Panc1 (cell line): Measurements from ENCODE around the gene PRDM10.

Source experiments
- POLR2AphosphoS5 ChIP-seq: IDR thresholded peaks from 2 replicates; pipeline ENCODE4 v1.6.1; 2012; ENCODE audit warnings: mild to moderate bottlenecking, low read depth, low read length, moderate library complexity
- SIN3A ChIP-seq: IDR thresholded peaks from 2 replicates; pipeline ENCODE4 v1.6.1; 2012; ENCODE audit warnings: low read depth, mild to moderate bottlenecking, low read length, moderate library complexity, borderline replicate concordance; ENCODE audit not compliant: insufficient read depth
- TCF7L2 ChIP-seq: IDR thresholded peaks from 2 replicates; pipeline ENCODE4 v1.6.1; 2011; ENCODE audit warnings: mild to moderate bottlenecking, low read depth, low read length, inconsistent platforms
- TF ChIP-seq, protein P1 (sequence below): fragments of 450-650 bp; IDR thresholded peaks from 2 replicates; pipeline ENCODE4 v1.5.1; 2017; ENCODE audit warnings: mild to moderate bottlenecking
- TF ChIP-seq, protein P2 (sequence below), 2 experiments: IDR thresholded peaks; 2 replicates each; pipeline ENCODE4 v1.6.1; 2011 to 2012; ENCODE audit warnings: low read depth in 2 of 2, control low read depth in 1 of 2, low read length in 1 of 2, mild to moderate bottlenecking in 1 of 2, moderate library complexity in 1 of 2; ENCODE audit not compliant: insufficient read depth in 1 of 2

DNA sequence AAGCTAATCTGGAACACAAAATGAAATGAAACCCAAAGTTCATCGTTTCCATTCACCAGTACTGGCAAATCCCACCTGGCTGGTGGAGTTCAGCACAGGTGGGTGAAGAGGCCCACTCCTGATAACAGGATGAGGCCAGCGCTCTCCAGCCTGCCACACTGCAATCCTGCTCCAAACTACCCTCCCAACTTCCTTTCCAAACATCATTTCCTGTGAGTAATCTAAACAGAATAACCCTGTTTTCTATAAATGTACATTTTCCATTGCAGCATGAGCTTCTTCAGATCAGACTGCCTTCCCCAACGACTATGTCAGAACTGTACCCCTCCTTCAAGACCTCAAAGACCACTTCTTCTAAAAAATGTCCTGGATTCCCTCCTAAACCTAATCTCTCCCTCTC is 91.3 kb downstream of the PRDM10 start:
- TF ChIP-seq, protein P1, sequence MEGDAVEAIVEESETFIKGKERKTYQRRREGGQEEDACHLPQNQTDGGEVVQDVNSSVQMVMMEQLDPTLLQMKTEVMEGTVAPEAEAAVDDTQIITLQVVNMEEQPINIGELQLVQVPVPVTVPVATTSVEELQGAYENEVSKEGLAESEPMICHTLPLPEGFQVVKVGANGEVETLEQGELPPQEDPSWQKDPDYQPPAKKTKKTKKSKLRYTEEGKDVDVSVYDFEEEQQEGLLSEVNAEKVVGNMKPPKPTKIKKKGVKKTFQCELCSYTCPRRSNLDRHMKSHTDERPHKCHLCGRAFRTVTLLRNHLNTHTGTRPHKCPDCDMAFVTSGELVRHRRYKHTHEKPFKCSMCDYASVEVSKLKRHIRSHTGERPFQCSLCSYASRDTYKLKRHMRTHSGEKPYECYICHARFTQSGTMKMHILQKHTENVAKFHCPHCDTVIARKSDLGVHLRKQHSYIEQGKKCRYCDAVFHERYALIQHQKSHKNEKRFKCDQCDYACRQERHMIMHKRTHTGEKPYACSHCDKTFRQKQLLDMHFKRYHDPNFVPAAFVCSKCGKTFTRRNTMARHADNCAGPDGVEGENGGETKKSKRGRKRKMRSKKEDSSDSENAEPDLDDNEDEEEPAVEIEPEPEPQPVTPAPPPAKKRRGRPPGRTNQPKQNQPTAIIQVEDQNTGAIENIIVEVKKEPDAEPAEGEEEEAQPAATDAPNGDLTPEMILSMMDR, result no peak
- TF ChIP-seq POLR2AphosphoS5 (no peak), TCF7L2 (no peak), SIN3A (no peak)
- TF ChIP-seq, protein P2, sequence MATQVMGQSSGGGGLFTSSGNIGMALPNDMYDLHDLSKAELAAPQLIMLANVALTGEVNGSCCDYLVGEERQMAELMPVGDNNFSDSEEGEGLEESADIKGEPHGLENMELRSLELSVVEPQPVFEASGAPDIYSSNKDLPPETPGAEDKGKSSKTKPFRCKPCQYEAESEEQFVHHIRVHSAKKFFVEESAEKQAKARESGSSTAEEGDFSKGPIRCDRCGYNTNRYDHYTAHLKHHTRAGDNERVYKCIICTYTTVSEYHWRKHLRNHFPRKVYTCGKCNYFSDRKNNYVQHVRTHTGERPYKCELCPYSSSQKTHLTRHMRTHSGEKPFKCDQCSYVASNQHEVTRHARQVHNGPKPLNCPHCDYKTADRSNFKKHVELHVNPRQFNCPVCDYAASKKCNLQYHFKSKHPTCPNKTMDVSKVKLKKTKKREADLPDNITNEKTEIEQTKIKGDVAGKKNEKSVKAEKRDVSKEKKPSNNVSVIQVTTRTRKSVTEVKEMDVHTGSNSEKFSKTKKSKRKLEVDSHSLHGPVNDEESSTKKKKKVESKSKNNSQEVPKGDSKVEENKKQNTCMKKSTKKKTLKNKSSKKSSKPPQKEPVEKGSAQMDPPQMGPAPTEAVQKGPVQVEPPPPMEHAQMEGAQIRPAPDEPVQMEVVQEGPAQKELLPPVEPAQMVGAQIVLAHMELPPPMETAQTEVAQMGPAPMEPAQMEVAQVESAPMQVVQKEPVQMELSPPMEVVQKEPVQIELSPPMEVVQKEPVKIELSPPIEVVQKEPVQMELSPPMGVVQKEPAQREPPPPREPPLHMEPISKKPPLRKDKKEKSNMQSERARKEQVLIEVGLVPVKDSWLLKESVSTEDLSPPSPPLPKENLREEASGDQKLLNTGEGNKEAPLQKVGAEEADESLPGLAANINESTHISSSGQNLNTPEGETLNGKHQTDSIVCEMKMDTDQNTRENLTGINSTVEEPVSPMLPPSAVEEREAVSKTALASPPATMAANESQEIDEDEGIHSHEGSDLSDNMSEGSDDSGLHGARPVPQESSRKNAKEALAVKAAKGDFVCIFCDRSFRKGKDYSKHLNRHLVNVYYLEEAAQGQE (IDR thresholded peaks at IDR 0.05; ENCODE audit: insufficient read depth in 1 of 2, low read depth in 2 of 2, low read length in 1 of 2), result no peak
